SK-N-MC (cell line): ENCODE measurements around the gene GABRG3.

Source experiments
- DNase-seq: peaks from one replicate; pipeline ENCODE4 v3.0.0-alpha.2; 2011; ENCODE audit warnings: low read depth, low spot score
- H3K27ac ChIP-seq: fragments of 200-600 bp; sonication (generic); 2 replicates; pipeline ENCODE4 v1.5.1; 2016; ENCODE audit warnings: mixed run types
- H3K36me3 ChIP-seq: fragments of 200-600 bp; sonication (generic); 2 replicates; pipeline ENCODE4 v1.6.1; 2017; ENCODE audit warnings: antibody characterized with exemption, low read length, mixed read lengths; ENCODE audit not compliant: insufficient read depth
- H3K4me3 ChIP-seq: fragments of 200-600 bp; sonication (generic); 2 replicates; pipeline ENCODE4 v1.5.1; 2016
- H3K9ac ChIP-seq: fragments of 200-600 bp; sonication (generic); 2 replicates; pipeline ENCODE4 v1.8.0; 2017; ENCODE audit warnings: mixed run types, mixed read lengths; ENCODE audit not compliant: insufficient read length
- H3K9me3 ChIP-seq: fragments of 200-600 bp; sonication (generic); 2 replicates; pipeline ENCODE4 v1.6.1; 2017; ENCODE audit warnings: low read depth, mild to moderate bottlenecking, antibody characterized with exemption, low read length, moderate library complexity, mixed read lengths
- EZH2 ChIP-seq: fragments of 200-600 bp; sonication (generic); IDR thresholded peaks from one replicate; pipeline ENCODE4 v1.6.1; 2017; ENCODE audit warnings: antibody characterized with exemption
- FOXP2 ChIP-seq: optimal IDR thresholded peaks from 2 replicates; pipeline ENCODE3; 2011; ENCODE audit warnings: mild to moderate bottlenecking, moderate library complexity; ENCODE audit not compliant: insufficient read depth; ENCODE audit errors: extremely low read length, control extremely low read depth
- POLR2AphosphoS5 ChIP-seq: IDR thresholded peaks from 2 replicates; pipeline ENCODE4 v1.6.1; 2012; ENCODE audit warnings: mild to moderate bottlenecking, low read depth, low read length, borderline replicate concordance

Gene GABRG3

GRCh38 chr15:26941489-26941888 lies 29.5 kb upstream of the GABRG3 start:
- H3K27ac ChIP-seq, result no peak overlapping the region
- H3K9me3 ChIP-seq, result no peaks in the 10 kb centered on the region
- TF ChIP-seq FOXP2, result no peak
- no peak for TF ChIP-seq POLR2AphosphoS5
- no peak for TF ChIP-seq EZH2
- no peak overlapping the region for H3K4me3 ChIP-seq
- no peak for DNase-seq
- no peak overlapping the region for H3K9ac ChIP-seq
- H3K36me3 ChIP-seq, result no peaks in the 10 kb centered on the region

GRCh38 chr15:26943866-26944265 lies 27.1 kb upstream of the GABRG3 start:
- Histone ChIP-seq H3K4me3 (no peak overlapping the region), H3K9ac (no peak overlapping the region), H3K27ac (no peak overlapping the region), H3K9me3 (no peaks in the 10 kb centered on the region), H3K36me3 (no peaks in the 10 kb centered on the region)
- TF ChIP-seq POLR2AphosphoS5, result no peak
- TF ChIP-seq EZH2, result no peak
- TF ChIP-seq FOXP2, result no peak
- DNase-seq, result no peak

- DNase-seq, result no peak
- TF ChIP-seq EZH2 (no peak), FOXP2 (no peak), POLR2AphosphoS5 (no peak)
- no peaks in the 10 kb centered on the region for H3K36me3 ChIP-seq
- no peaks in the 10 kb centered on the region for H3K9me3 ChIP-seq
- H3K27ac ChIP-seq, result no peak overlapping the region
- no peak overlapping the region for H3K4me3 ChIP-seq
- H3K9ac ChIP-seq, result no peak overlapping the region
These were observed 25.9 kb upstream of the GABRG3 start for GRCh38 chr15:26945046-26945445.

GRCh38 chr15:26950001-26950400 lies 21.0 kb upstream of the GABRG3 start:
- Histone ChIP-seq H3K27ac (no peak overlapping the region), H3K9me3 (no peaks in the 10 kb centered on the region), H3K9ac (no peak overlapping the region), H3K4me3 (no peak overlapping the region), H3K36me3 (no peaks in the 10 kb centered on the region)
- no peak for TF ChIP-seq FOXP2
- TF ChIP-seq POLR2AphosphoS5, result no peak
- no peak for TF ChIP-seq EZH2
- no peak for DNase-seq

- DNase-seq, result no peak
- no peak overlapping the region for H3K27ac ChIP-seq
- H3K4me3 ChIP-seq, result no peak overlapping the region
- no peaks in the 10 kb centered on the region for H3K9me3 ChIP-seq
- no peak for TF ChIP-seq POLR2AphosphoS5
- no peak for TF ChIP-seq EZH2
- H3K9ac ChIP-seq, result no peak overlapping the region
- H3K36me3 ChIP-seq, result no peaks in the 10 kb centered on the region
These were observed 16.6 kb upstream of the GABRG3 start for GRCh38 chr15:26954403-26954802.

- H3K4me3 ChIP-seq, result no peak overlapping the region
- H3K27ac ChIP-seq, result no peak overlapping the region
- no peak for DNase-seq
- H3K9me3 ChIP-seq, result no peaks in the 10 kb centered on the region
- no peak overlapping the region for H3K9ac ChIP-seq
- TF ChIP-seq POLR2AphosphoS5, result no peak
- TF ChIP-seq EZH2, result no peak
- no peak for TF ChIP-seq FOXP2
- H3K36me3 ChIP-seq, result no peaks in the 10 kb centered on the region
These were observed 3.2 kb upstream of the GABRG3 start for GRCh38 chr15:26967719-26968269.

- Histone ChIP-seq H3K4me3 (no peak overlapping the region), H3K36me3 (no peaks in the 10 kb centered on the region), H3K9ac (no peak overlapping the region), H3K27ac (no peak overlapping the region), H3K9me3 (no peaks in the 10 kb centered on the region)
- TF ChIP-seq POLR2AphosphoS5, result no peak
- TF ChIP-seq EZH2, result no peak
- TF ChIP-seq FOXP2, result no peak
- no peak for DNase-seq
These were observed 2.2 kb upstream of the GABRG3 start for GRCh38 chr15:26968806-26969205.

- TF ChIP-seq POLR2AphosphoS5 (no peak), FOXP2 (no peak), EZH2 (no peak)
- no peak overlapping the region for H3K4me3 ChIP-seq
- no peaks in the 10 kb centered on the region for H3K36me3 ChIP-seq
- no peaks in the 10 kb centered on the region for H3K9me3 ChIP-seq
- no peak for DNase-seq
- H3K27ac ChIP-seq, result no peak overlapping the region
- H3K9ac ChIP-seq, result no peak overlapping the region
These were observed 464 bp downstream of the GABRG3 start for GRCh38 chr15:26971271-26972018.

- H3K36me3 ChIP-seq, result no peaks in the 10 kb centered on the region
- TF ChIP-seq EZH2 (no peak), POLR2AphosphoS5 (no peak), FOXP2 (no peak)
- H3K27ac ChIP-seq, result no peak overlapping the region
- H3K4me3 ChIP-seq, result no peak overlapping the region
- no peaks in the 10 kb centered on the region for H3K9me3 ChIP-seq
- H3K9ac ChIP-seq, result no peak overlapping the region
- DNase-seq, result no peak
These were observed 1.7 kb downstream of the GABRG3 start for GRCh38 chr15:26972636-26973035.
